SK-N-SH (cell line): ENCODE results near the gene MANSC1. TPM values are rescaled to one million over a fixed set of nuclear protein-coding genes. Genes with fewer than 3 reads are reported as not detected.

Experiments used
- CTCF ChIA-PET: fragments of 300-600, 350-600 bp; formaldehyde crosslinking; extraction: SDS; loops from one replicate; lab custom pipeline; 2021; lab: Yijun Ruan, JAX
- POLR2A ChIA-PET: fragments of 350-600 bp; sonication (Branson Sonifier 250); formaldehyde crosslinking; extraction: SDS; loops from one replicate; lab custom pipeline; 2020; ENCODE audit warnings: antibody characterized with exemption, inconsistent platforms; lab: Yijun Ruan, JAX
- DNase-seq: peaks from one replicate; pipeline ENCODE4 v3.0.0; 2012
- H2AFZ ChIP-seq: fragments of 200-600 bp; sonication (generic); 2 replicates; pipeline ENCODE4 v1.8.1; 2016; ENCODE audit warnings: antibody characterized with exemption, mild to moderate bottlenecking, low read depth
- H3F3A ChIP-seq: fragments of 200-600 bp; sonication (generic); replicated peaks from 2 replicates; pipeline ENCODE3; 2016; ENCODE audit warnings: antibody characterized with exemption, mild to moderate bottlenecking; ENCODE audit not compliant: insufficient read depth
- H3K27ac ChIP-seq, 2 experiments: fragments of 200-500 bp in 1 of 2; fragments of 200-600 bp in 1 of 2; sonication (Bioruptor generic) in 1 of 2; sonication (generic), shearing (Covaris generic) in 1 of 2; 2 replicates each; pipeline versions ENCODE4 v1.5.1 to v1.6.1; 2014 to 2016; ENCODE audit warnings: low read depth in 2 of 2, inconsistent platforms in 1 of 2, low read length in 1 of 2, mild to moderate bottlenecking in 1 of 2, mixed read lengths in 1 of 2
- H3K27me3 ChIP-seq: fragments of 200-600 bp; sonication (generic), shearing (Covaris generic); 2 replicates; pipeline ENCODE4 v1.6.1; 2016; ENCODE audit warnings: mixed run types; ENCODE audit not compliant: insufficient read depth
- H3K36me3 ChIP-seq, 2 experiments: fragments of 200-500 bp in 1 of 2; fragments of 200-600 bp in 1 of 2; sonication (Bioruptor generic) in 1 of 2; sonication (generic) in 1 of 2; replicated peaks in 1 of 2; 2 replicates each; pipeline versions ENCODE3 to v1.5.1; 2014 to 2016; ENCODE audit warnings: low read length in 1 of 2, mild to moderate bottlenecking in 1 of 2; ENCODE audit not compliant: insufficient read depth in 2 of 2, control insufficient read depth in 1 of 2
- H3K4me1 ChIP-seq, 2 experiments: fragments of 200-500 bp in 1 of 2; fragments of 200-600 bp in 1 of 2; sonication (Bioruptor generic) in 1 of 2; sonication (generic), shearing (Covaris generic) in 1 of 2; 2 replicates each; pipeline versions ENCODE4 v1.5.1 to v1.6.1; 2014 to 2016; ENCODE audit warnings: low read depth in 1 of 2, low read length in 1 of 2, mixed run types in 1 of 2; ENCODE audit not compliant: insufficient read depth in 2 of 2, control insufficient read depth in 1 of 2
- H3K4me2 ChIP-seq: fragments of 200-600 bp; sonication (generic), shearing (Covaris generic); 2 replicates; pipeline ENCODE4 v1.6.1; 2017; ENCODE audit warnings: mixed run types
- H3K4me3 ChIP-seq, 2 experiments: fragments of 200-500 bp in 1 of 2; fragments of 200-600 bp in 1 of 2; sonication (Bioruptor generic) in 1 of 2; sonication (generic), shearing (Covaris generic) in 1 of 2; 2 replicates each; pipeline versions ENCODE4 v1.5.1 to v1.8.1; 2014 to 2016; ENCODE audit warnings: low read depth in 2 of 2, inconsistent platforms in 1 of 2, low read length in 1 of 2, mild to moderate bottlenecking in 1 of 2, mixed read lengths in 1 of 2, moderate library complexity in 1 of 2
- H3K79me2 ChIP-seq: fragments of 200-600 bp; sonication (generic); 2 replicates; pipeline ENCODE4 v1.8.1; 2017; ENCODE audit warnings: mild to moderate bottlenecking; ENCODE audit not compliant: insufficient read depth
- H3K9ac ChIP-seq: fragments of 200-600 bp; sonication (generic); 2 replicates; pipeline ENCODE4 v1.6.1; 2017; ENCODE audit warnings: mixed run types
- H3K9me2 ChIP-seq: fragments of 200-600 bp; sonication (generic); 2 replicates; pipeline ENCODE4 v1.6.1; 2017; ENCODE audit warnings: mixed run types
- H3K9me3 ChIP-seq: fragments of 200-600 bp; sonication (generic); 2 replicates; pipeline ENCODE4 v1.6.1; 2017; ENCODE audit warnings: mixed run types, mild to moderate bottlenecking, moderate library complexity
- H4K20me1 ChIP-seq: fragments of 200-600 bp; sonication (generic); 2 replicates; pipeline ENCODE4 v1.6.1; 2017; ENCODE audit warnings: mild to moderate bottlenecking, mixed run types; ENCODE audit not compliant: insufficient read depth
- EP300 ChIP-seq, 2 experiments: IDR thresholded peaks; 2 replicates each; pipeline versions ENCODE4 v1.4.0 to v1.6.1; 2012; ENCODE audit warnings: borderline replicate concordance in 1 of 2, low read depth in 1 of 2, low read length in 1 of 2
- EZH2phosphoT487 ChIP-seq: fragments of 200-600 bp; sonication (generic); IDR thresholded peaks from 2 replicates; pipeline ENCODE4 v1.6.1; 2017; ENCODE audit warnings: low read depth, mixed run types, mild to moderate bottlenecking, antibody characterized with exemption, moderate library complexity, borderline replicate concordance
- FOXJ3 ChIP-seq: sonication (generic); formaldehyde crosslinking; IDR thresholded peaks from 2 replicates; pipeline ENCODE4 v1.5.1; 2020; ENCODE audit warnings: mild to moderate bottlenecking, missing genetic modification reagents
- FOXM1 ChIP-seq: IDR thresholded peaks from 2 replicates; pipeline ENCODE4 v1.4.0; 2012; ENCODE audit warnings: low read depth, mild to moderate bottlenecking
- GABPA ChIP-seq: IDR thresholded peaks from 2 replicates; pipeline ENCODE4 v1.4.0; 2012; ENCODE audit warnings: low read depth, mild to moderate bottlenecking
- GATA2 ChIP-seq: sonication (generic); formaldehyde crosslinking; IDR thresholded peaks from 2 replicates; pipeline ENCODE4 v1.5.0; 2020; ENCODE audit warnings: mild to moderate bottlenecking, missing genetic modification reagents
- MEF2A ChIP-seq: IDR thresholded peaks from 2 replicates; pipeline ENCODE4 v1.4.0; 2012; ENCODE audit warnings: low read depth, borderline replicate concordance
- MXI1 ChIP-seq: IDR thresholded peaks from 2 replicates; pipeline ENCODE4 v1.6.1; 2012; ENCODE audit warnings: mild to moderate bottlenecking, low read depth, low read length, improper control_type of control experiment
- NFIC ChIP-seq: IDR thresholded peaks from 2 replicates; pipeline ENCODE4 v1.4.0; 2012; ENCODE audit warnings: borderline replicate concordance
- POLR2AphosphoS5 ChIP-seq: IDR thresholded peaks from 2 replicates; pipeline ENCODE4 v1.6.1; 2012; ENCODE audit warnings: low read depth, low read length
- RFX5 ChIP-seq: IDR thresholded peaks from 2 replicates; pipeline ENCODE4 v1.6.1; 2012; ENCODE audit warnings: mild to moderate bottlenecking, improper control_type of control experiment, low read length
- TAF1 ChIP-seq: IDR thresholded peaks from 2 replicates; pipeline ENCODE4 v1.6.1; 2012; ENCODE audit warnings: low read depth, mild to moderate bottlenecking, low read length, moderate library complexity, borderline replicate concordance
- TCF12 ChIP-seq: IDR thresholded peaks from 2 replicates; pipeline ENCODE4 v1.4.0; 2012
- TEAD4 ChIP-seq: IDR thresholded peaks from 2 replicates; pipeline ENCODE4 v1.4.0; 2012; ENCODE audit warnings: mild to moderate bottlenecking, borderline replicate concordance; ENCODE audit not compliant: insufficient read depth
- YY1 ChIP-seq: IDR thresholded peaks from 2 replicates; pipeline ENCODE4 v1.4.0; 2012; ENCODE audit warnings: low read depth, mild to moderate bottlenecking
- WGBS: methylation state at CpG from one replicate; pipeline ENCODE4 v1.1.6; 2017; ENCODE audit warnings: low lambda C conversion rate; 5-methylcytosine and 5-hydroxymethylcytosine counted together
- polyA plus RNA-seq, 3 experiments: library from polyadenylated mRNA; depleted of rRNA; stranded (reverse); fragments of >200 nt; gene quantifications; 2 replicates each; pipeline ENCODE4 v1.2.3, GENCODE V29; 2012
- TF ChIP-seq, protein P1 (sequence below): IDR thresholded peaks from 2 replicates; pipeline ENCODE4; 2012
- TF ChIP-seq, protein P2 (sequence below): IDR thresholded peaks from 2 replicates; pipeline ENCODE4 v1.6.1; 2012; ENCODE audit warnings: mild to moderate bottlenecking, low read depth, low read length, moderate library complexity
- TF ChIP-seq, protein P3 (sequence below): fragments of 200-600 bp; sonication (generic); IDR thresholded peaks from 2 replicates; pipeline ENCODE4 v1.6.1; 2017; ENCODE audit warnings: antibody characterized with exemption, mild to moderate bottlenecking, moderate library complexity
- TF ChIP-seq, protein P4 (sequence below): IDR thresholded peaks from 2 replicates; pipeline ENCODE4 v1.4.0; 2012; ENCODE audit warnings: low read depth, borderline replicate concordance
- TF ChIP-seq, protein P5 (sequence below): fragments of 150-350 bp; IDR thresholded peaks from 2 replicates; pipeline ENCODE4 v1.6.1; 2017; ENCODE audit warnings: antibody characterized with exemption, low read length, low read depth, borderline replicate concordance

Gene MANSC1
- polyA plus RNA-seq, 1 of the 3 experiments (the other 2 are of a cell fraction) = 2.9 TPM

DNA sequence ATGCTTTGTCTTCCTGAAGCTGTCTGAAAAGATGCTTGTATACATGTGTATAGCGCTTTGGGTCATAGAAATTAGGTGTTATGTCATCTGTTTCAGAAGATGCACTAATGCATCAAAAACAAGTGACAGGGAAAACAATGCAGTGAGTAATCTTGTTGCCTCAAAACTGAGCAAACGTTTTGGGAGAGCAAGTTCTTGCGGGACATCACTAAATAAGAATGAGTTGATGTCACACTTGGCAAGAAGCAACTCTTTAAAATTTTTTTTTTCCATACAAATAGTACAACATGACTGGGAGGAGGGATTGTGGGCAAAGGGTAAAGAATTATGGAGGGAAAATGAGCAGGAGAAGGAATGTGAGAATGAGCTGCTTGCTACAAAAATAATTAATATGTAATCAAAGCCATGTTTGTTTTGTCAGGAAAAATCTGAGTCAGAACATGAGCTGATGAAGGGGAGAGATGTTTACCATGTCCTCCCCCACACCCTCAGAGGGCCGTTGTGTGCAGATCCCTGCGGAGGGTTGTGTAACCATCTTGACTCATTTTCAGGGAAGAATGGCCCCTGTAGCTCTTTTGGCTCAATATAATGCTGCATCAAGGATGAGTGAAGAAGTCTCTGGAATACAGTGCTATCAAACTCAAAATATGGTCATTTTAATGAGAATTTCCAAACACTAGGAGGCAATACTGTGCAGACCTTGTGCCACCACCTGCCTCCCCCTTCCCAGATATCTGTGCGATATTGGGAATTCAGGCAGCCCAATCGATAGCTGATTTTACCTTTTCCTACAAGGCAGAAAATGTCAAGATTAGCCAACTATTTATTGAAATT, 48.2 kb upstream of the MANSC1 start (continued):
- TF ChIP-seq, protein P1, sequence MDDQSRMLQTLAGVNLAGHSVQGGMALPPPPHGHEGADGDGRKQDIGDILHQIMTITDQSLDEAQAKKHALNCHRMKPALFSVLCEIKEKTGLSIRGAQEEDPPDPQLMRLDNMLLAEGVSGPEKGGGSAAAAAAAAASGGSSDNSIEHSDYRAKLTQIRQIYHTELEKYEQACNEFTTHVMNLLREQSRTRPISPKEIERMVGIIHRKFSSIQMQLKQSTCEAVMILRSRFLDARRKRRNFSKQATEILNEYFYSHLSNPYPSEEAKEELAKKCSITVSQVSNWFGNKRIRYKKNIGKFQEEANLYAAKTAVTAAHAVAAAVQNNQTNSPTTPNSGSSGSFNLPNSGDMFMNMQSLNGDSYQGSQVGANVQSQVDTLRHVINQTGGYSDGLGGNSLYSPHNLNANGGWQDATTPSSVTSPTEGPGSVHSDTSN = peak; percentile 78
- peak in 1 of 2 experiments; percentile 58; a peak in 1 of 4 replicates for TF ChIP-seq EP300 (IDR thresholded peaks at IDR 0.05; ENCODE audit: borderline replicate concordance in 1 of 2, low read depth in 1 of 2, low read length in 1 of 2)
- TF ChIP-seq, protein P2, sequence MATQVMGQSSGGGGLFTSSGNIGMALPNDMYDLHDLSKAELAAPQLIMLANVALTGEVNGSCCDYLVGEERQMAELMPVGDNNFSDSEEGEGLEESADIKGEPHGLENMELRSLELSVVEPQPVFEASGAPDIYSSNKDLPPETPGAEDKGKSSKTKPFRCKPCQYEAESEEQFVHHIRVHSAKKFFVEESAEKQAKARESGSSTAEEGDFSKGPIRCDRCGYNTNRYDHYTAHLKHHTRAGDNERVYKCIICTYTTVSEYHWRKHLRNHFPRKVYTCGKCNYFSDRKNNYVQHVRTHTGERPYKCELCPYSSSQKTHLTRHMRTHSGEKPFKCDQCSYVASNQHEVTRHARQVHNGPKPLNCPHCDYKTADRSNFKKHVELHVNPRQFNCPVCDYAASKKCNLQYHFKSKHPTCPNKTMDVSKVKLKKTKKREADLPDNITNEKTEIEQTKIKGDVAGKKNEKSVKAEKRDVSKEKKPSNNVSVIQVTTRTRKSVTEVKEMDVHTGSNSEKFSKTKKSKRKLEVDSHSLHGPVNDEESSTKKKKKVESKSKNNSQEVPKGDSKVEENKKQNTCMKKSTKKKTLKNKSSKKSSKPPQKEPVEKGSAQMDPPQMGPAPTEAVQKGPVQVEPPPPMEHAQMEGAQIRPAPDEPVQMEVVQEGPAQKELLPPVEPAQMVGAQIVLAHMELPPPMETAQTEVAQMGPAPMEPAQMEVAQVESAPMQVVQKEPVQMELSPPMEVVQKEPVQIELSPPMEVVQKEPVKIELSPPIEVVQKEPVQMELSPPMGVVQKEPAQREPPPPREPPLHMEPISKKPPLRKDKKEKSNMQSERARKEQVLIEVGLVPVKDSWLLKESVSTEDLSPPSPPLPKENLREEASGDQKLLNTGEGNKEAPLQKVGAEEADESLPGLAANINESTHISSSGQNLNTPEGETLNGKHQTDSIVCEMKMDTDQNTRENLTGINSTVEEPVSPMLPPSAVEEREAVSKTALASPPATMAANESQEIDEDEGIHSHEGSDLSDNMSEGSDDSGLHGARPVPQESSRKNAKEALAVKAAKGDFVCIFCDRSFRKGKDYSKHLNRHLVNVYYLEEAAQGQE = no peak
- TF ChIP-seq NFIC = peak; percentile 81
- peak; percentile 22; the same call in 1 of the 2 replicates for TF ChIP-seq POLR2AphosphoS5
- no peak for TF ChIP-seq EZH2phosphoT487

DNA sequence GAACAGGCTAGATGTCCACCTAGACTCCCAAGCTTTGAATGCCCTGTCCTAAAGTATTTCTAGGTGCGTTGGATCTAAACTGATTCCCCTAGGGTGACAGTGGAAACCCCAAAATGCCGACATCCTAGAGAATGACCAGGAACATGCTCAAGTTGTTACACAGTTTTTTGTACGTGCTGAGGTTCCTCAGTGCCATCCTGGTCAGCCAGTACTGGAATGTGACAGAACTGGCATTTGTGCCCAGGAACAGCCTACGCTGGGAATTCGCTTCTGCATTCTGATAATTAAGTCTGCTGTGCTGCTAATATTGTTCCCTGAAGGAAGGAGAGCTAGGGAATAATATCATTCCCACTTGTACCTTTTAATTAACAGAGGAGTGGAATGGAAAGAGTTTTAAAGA, 47.1 kb upstream of the MANSC1 start:
- Histone ChIP-seq H3K4me1 (peaks cover 3 to 15% of the 10 kb centered on the region in 2 experiments; a peak in 2 of 4 replicates), H3F3A (peaks cover 4% of the 10 kb centered on the region), H3K27ac (peak overlapping the region in 1 of 2 experiments; percentile 65; a peak in 1 of 4 replicates)
- TF ChIP-seq MXI1 (no peak), TAF1 (no peak), TEAD4 (no peak), FOXJ3 (CRISPR knock-in tag) (no peak), GABPA (no peak), NFIC (no peak), EZH2phosphoT487 (no peak), MEF2A (no peak), GATA2 (no peak), YY1 (no peak), TCF12 (no peak), FOXM1 (no peak), RFX5 (no peak)
- TF ChIP-seq, protein P3, sequence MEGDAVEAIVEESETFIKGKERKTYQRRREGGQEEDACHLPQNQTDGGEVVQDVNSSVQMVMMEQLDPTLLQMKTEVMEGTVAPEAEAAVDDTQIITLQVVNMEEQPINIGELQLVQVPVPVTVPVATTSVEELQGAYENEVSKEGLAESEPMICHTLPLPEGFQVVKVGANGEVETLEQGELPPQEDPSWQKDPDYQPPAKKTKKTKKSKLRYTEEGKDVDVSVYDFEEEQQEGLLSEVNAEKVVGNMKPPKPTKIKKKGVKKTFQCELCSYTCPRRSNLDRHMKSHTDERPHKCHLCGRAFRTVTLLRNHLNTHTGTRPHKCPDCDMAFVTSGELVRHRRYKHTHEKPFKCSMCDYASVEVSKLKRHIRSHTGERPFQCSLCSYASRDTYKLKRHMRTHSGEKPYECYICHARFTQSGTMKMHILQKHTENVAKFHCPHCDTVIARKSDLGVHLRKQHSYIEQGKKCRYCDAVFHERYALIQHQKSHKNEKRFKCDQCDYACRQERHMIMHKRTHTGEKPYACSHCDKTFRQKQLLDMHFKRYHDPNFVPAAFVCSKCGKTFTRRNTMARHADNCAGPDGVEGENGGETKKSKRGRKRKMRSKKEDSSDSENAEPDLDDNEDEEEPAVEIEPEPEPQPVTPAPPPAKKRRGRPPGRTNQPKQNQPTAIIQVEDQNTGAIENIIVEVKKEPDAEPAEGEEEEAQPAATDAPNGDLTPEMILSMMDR = no peak
- TF ChIP-seq, protein P4, sequence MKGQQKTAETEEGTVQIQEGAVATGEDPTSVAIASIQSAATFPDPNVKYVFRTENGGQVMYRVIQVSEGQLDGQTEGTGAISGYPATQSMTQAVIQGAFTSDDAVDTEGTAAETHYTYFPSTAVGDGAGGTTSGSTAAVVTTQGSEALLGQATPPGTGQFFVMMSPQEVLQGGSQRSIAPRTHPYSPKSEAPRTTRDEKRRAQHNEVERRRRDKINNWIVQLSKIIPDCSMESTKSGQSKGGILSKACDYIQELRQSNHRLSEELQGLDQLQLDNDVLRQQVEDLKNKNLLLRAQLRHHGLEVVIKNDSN = no peak
- TF ChIP-seq, protein P5, sequence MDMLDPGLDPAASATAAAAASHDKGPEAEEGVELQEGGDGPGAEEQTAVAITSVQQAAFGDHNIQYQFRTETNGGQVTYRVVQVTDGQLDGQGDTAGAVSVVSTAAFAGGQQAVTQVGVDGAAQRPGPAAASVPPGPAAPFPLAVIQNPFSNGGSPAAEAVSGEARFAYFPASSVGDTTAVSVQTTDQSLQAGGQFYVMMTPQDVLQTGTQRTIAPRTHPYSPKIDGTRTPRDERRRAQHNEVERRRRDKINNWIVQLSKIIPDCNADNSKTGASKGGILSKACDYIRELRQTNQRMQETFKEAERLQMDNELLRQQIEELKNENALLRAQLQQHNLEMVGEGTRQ = no peak
- TF ChIP-seq, all 33 proteins: peak for 0
- Histone ChIP-seq H3K79me2 (no peaks in the 10 kb centered on the region), H3K36me3 (no peaks in the 10 kb centered on the region), H3K27me3 (no peaks in the 10 kb centered on the region), H4K20me1 (no peaks in the 10 kb centered on the region), H3K9me3 (no peaks in the 10 kb centered on the region), H2AFZ (no peak overlapping the region), H3K4me3 (no peak overlapping the region), H3K4me2 (no peak overlapping the region), H3K9me2 (no peaks in the 10 kb centered on the region), H3K9ac (no peak overlapping the region)
- 100% methylated on average over 5 of the region's 5 CpGs for WGBS
- no peak for DNase-seq
- ChIA-PET CTCF (interaction anchor here (0.8 to 2.6 kb wide), 4 partner anchors 10 to 307 kb away, joined by 3 to 13 read pairs (median 4); partner anchors contain the start of gene DUSP16), POLR2A (interaction anchor here (0.9 kb wide), 1 partner anchor 13 kb away, joined by 3 read pairs; no protein-coding TSS in a partner anchor)
